BJ (cell line): ENCODE results near the gene ZNF385B. TPM values are rescaled to one million over a fixed set of nuclear protein-coding genes. Genes with fewer than 3 reads are reported as not detected.
A peak's percentile ranks its signal among the peaks of the same experiment; 100 is the strongest.

Source experiments
- CTCF ChIA-PET: fragments of 350-600 bp; formaldehyde crosslinking; extraction: SDS; loops from one replicate; lab custom pipeline; 2021; ENCODE audit warnings: antibody characterized with exemption, inconsistent platforms; lab: Yijun Ruan, JAX
- POLR2A ChIA-PET: fragments of 300-600 bp; sonication (Branson Sonifier 250); formaldehyde crosslinking; extraction: SDS; loops from one replicate; lab custom pipeline; 2021; ENCODE audit warnings: antibody characterized with exemption; lab: Charles Lee
- DNase-seq: peaks from one replicate; pipeline ENCODE4 v3.0.0-alpha.2; 2011; ENCODE audit warnings: low read depth
- H3K27me3 ChIP-seq: 2 replicates; pipeline ENCODE4 v1.6.0; 2011; ENCODE audit warnings: low read length; ENCODE audit not compliant: control insufficient read depth, insufficient read depth
- H3K36me3 ChIP-seq: 2 replicates; pipeline ENCODE4 v1.5.1; 2011; ENCODE audit warnings: low read length; ENCODE audit not compliant: control insufficient read depth, insufficient read depth
- H3K4me3 ChIP-seq: 2 replicates; pipeline ENCODE4 v1.5.1; 2011; ENCODE audit warnings: low read depth, mild to moderate bottlenecking, control low read depth, low read length
- polyA plus RNA-seq: library from polyadenylated mRNA; depleted of rRNA; stranded (reverse); fragments of >200 nt; gene quantifications from 2 replicates; pipeline ENCODE4 v1.2.3, GENCODE V29; 2011
- TF ChIP-seq, protein P1 (sequence below): IDR thresholded peaks from 2 replicates; pipeline ENCODE4 v1.5.1; 2011; ENCODE audit warnings: low read depth, mild to moderate bottlenecking, control low read depth, inconsistent platforms, low read length, moderate library complexity; ENCODE audit not compliant: insufficient read depth

Gene ZNF385B
- polyA plus RNA-seq, 1 experiment: 0.22 TPM

DNA sequence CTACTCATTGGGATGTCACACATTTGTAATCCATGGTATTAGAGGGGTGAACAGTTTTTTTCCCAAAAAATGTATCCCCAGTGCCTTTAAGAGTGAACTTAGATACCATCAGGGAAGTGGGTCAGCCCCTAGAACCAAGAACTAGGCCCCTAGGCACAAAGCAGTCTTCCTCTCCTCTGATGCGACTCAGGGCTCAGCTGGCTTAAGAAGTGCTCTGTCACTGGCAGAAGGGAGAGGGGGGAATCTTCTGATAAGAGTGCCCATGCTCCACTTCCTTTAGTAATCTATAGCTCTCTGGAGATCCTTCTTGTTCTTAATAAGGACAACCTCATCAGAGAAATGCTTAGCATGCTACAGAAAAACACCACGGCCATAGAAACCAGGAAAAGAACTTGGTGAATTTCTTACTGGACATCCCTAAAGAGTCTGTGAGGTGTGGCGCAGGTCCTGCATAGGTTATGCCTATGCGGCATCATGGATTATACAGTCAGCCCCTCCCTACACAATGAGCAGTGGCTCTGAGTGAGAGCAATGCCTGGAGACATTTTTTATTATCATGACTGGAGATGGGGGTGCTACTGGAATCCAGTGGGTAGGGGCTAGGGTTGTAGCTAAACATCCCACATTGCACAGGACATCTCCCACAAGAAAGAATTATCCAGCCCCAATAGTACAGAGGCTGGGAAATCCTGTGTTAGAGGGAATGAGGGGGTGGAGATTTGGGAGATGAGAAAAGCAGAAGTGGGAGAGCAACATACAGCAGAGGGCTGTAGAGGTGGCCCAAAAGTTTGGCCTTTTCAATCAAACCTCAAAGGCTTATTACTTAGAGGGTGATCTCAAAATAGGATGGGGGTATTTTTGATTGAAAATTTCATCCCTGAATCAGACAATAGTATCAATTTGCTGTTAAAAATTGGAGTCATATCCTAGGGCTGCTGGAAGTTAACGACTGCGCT, 21.7 kb upstream of the ZNF385B start:
- TF ChIP-seq, protein P1, sequence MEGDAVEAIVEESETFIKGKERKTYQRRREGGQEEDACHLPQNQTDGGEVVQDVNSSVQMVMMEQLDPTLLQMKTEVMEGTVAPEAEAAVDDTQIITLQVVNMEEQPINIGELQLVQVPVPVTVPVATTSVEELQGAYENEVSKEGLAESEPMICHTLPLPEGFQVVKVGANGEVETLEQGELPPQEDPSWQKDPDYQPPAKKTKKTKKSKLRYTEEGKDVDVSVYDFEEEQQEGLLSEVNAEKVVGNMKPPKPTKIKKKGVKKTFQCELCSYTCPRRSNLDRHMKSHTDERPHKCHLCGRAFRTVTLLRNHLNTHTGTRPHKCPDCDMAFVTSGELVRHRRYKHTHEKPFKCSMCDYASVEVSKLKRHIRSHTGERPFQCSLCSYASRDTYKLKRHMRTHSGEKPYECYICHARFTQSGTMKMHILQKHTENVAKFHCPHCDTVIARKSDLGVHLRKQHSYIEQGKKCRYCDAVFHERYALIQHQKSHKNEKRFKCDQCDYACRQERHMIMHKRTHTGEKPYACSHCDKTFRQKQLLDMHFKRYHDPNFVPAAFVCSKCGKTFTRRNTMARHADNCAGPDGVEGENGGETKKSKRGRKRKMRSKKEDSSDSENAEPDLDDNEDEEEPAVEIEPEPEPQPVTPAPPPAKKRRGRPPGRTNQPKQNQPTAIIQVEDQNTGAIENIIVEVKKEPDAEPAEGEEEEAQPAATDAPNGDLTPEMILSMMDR: no peak
- no peak overlapping the region for H3K4me3 ChIP-seq
- CTCF ChIA-PET: no interaction called here

DNA sequence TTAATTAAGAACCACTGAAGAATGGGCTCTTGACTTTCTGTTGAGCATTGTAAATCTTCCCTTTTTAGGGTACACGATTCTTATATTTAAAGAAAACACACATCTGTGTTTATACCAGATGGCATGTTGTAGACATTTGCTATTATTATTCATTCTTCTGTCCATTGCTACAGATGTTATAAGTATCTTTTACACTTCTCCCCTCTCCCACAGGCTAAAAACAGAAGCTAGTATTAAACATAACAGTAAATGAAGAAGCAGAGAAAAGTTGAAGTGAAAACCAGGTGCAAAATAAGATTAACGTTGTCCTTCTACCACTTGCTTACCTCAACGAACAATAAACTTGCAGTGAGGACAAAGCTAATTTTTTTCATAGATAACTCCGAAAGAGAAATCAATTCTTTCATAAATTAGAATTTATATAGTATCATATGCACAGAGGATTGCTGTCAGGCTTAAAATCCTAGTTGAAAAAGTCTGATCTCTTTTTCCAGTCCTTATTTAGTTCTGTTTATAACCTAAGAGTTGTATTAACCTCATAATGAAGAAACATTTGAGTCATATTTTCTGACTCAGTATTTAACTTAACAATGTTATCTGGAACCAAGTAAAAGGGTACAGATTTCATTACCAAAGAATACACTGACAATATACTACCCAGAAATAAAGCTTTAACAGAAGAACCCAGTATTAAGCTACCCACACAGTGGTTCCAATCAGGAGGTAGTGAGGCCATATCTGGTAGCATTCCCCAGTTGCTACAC, 16.4 kb upstream of the ZNF385B start:
- no peak overlapping the region for H3K4me3 ChIP-seq
- no peak for DNase-seq
- H3K36me3 ChIP-seq: no peaks in the 10 kb centered on the region
- ChIA-PET CTCF (no interaction called here), POLR2A (no interaction called here)
- no peaks in the 10 kb centered on the region for H3K27me3 ChIP-seq
- TF ChIP-seq, protein P1: no peak

More for the DNA sequence above, 21.7 kb upstream of the ZNF385B start:
- H3K36me3 ChIP-seq: no peaks in the 10 kb centered on the region
- POLR2A ChIA-PET: no interaction called here
- no peak for DNase-seq
- no peaks in the 10 kb centered on the region for H3K27me3 ChIP-seq

DNA sequence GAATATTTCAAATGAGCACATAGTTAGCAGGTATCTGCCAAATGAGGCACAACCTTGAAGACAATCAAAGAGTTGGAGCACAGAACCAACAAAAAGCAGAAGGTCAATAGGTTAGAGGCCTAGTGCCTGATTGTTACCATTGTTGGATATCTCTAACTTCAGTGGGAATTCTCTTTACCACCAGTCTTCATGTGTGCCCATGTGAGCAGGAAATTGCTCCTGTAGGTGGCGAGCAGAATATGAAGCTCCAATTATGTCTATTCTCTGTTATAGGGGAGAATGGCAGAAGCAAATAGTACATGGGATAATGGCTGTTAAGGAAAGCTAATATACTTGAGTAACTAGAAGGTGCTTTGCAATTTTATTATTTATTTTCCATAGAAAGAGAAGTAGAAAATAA, 14.9 kb upstream of the ZNF385B start:
- TF ChIP-seq, protein P1: 0 out of 2 replicates have a peak, but pooled peaks have one; percentile 10
- Histone ChIP-seq H3K4me3 (no peak overlapping the region), H3K36me3 (no peaks in the 10 kb centered on the region), H3K27me3 (no peaks in the 10 kb centered on the region)
- POLR2A ChIA-PET: no interaction called here
- CTCF ChIA-PET: no interaction called here
- no peak for DNase-seq

DNA sequence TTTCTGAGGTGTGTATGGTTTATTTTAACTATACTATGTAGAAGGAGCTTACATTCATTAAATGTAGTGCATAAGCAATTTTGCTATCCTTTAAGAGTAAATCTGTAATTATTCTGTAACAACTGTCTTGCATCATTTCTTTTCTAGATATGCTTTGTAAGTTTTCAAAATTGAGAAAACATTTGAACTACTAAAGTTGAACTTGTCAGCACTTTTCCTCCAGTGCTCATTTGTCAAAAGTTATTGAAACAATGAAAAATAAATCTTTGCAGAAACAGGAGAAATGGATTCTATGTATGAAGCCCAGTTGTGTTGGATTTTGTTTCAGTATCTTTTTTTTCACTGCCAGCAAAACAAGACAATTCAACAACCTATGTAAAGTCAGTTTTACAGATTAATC, 14.5 kb upstream of the ZNF385B start:
- H3K36me3 ChIP-seq: no peaks in the 10 kb centered on the region
- DNase-seq: no peak
- no peak overlapping the region for H3K4me3 ChIP-seq
- ChIA-PET CTCF (no interaction called here), POLR2A (no interaction called here)
- TF ChIP-seq, protein P1: no peak
- no peaks in the 10 kb centered on the region for H3K27me3 ChIP-seq

DNA sequence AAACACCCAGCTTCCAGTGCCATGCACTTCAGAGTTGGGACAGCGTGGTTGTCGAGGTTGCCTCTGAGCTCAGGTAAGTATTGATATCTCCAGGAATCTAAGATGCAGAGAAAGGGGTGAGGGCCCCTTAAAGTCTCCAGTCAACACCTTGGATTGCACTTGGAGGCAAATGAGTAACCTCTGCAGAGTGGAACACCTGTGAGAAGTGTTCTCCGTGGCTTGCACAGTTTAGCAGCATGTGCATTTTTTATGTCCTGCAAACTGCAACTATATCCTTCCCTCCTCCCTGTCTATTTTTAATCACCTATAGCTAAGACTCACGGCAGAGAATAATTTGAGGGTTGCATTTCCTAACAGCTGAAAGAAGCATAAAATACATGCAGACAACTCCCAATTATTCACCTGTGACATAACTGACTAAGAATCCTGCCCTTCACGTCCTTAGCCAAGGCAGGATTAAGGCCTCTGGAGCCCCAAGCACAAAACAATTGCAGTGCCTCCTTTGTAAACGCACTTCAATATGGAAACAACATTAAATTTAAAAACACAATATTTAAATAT, 1.6 kb upstream of the ZNF385B start:
- POLR2A ChIA-PET: no interaction called here

More for the DNA sequence above, 1.6 kb upstream of the ZNF385B start:
- TF ChIP-seq, protein P1: no peak
- CTCF ChIA-PET: interaction anchor here (1.2 kb wide), 1 partner anchor 15 kb away, joined by 4 read pairs; no protein-coding TSS in a partner anchor
- Histone ChIP-seq H3K36me3 (no peaks in the 10 kb centered on the region), H3K4me3 (no peak overlapping the region), H3K27me3 (peaks cover 8% of the 10 kb centered on the region)
- no peak for DNase-seq
